DOHH2 (cell line): ENCODE measurements around the gene TMEM174.

Source experiments
- H3F3A ChIP-seq: fragments of 200-600 bp; sonication (generic), shearing (Covaris generic); 2 replicates; pipeline ENCODE4 v1.6.0; 2016; ENCODE audit warnings: antibody characterized with exemption, mild to moderate bottlenecking; ENCODE audit not compliant: control insufficient read depth, insufficient read depth
- H3K27ac ChIP-seq: fragments of 200-600 bp; sonication (generic); 2 replicates; pipeline ENCODE4 v1.5.1; 2014; ENCODE audit warnings: low read depth, mild to moderate bottlenecking, low read length, moderate library complexity
- H3K27me3 ChIP-seq: fragments of 200-600 bp; sonication (generic); 2 replicates; pipeline ENCODE4 v1.6.1; 2014; ENCODE audit warnings: mild to moderate bottlenecking, low read length, mixed read lengths; ENCODE audit not compliant: control insufficient read depth
- H3K36me3 ChIP-seq: fragments of 200-600 bp; sonication (generic); 2 replicates; pipeline ENCODE4 v1.6.1; 2014; ENCODE audit warnings: mild to moderate bottlenecking, low read length, moderate library complexity, mixed read lengths; ENCODE audit not compliant: control insufficient read depth
- H3K4me1 ChIP-seq: fragments of 200-600 bp; sonication (generic); 2 replicates; pipeline ENCODE4 v1.6.1; 2014; ENCODE audit warnings: mild to moderate bottlenecking, low read length, mixed read lengths; ENCODE audit not compliant: control insufficient read depth
- H3K4me2 ChIP-seq: fragments of 200-600 bp; sonication (generic); 2 replicates; pipeline ENCODE4 v1.6.0; 2014; ENCODE audit warnings: mild to moderate bottlenecking, low read length, moderate library complexity
- H3K4me3 ChIP-seq: fragments of 200-600 bp; sonication (generic); 2 replicates; pipeline ENCODE4 v1.5.1; 2014; ENCODE audit warnings: mild to moderate bottlenecking, low read length, mixed read lengths
- H3K79me2 ChIP-seq: fragments of 200-600 bp; sonication (generic); 2 replicates; pipeline ENCODE4 v1.6.1; 2014; ENCODE audit warnings: mild to moderate bottlenecking, low read length, mixed read lengths; ENCODE audit not compliant: control insufficient read depth
- H3K9me2 ChIP-seq: fragments of 200-600 bp; sonication (generic); replicated peaks from 2 replicates; pipeline ENCODE4 v1.6.1; 2014; ENCODE audit warnings: mild to moderate bottlenecking, low read length, mixed read lengths; ENCODE audit not compliant: control insufficient read depth
- H3K9me3 ChIP-seq: fragments of 200-600 bp; sonication (generic); 2 replicates; pipeline ENCODE4 v1.6.1; 2014; ENCODE audit warnings: antibody characterized with exemption, low read length, mixed read lengths; ENCODE audit not compliant: control insufficient read depth, insufficient read depth
- H4K20me1 ChIP-seq: fragments of 200-600 bp; sonication (generic); 2 replicates; pipeline ENCODE4 v1.6.0; 2014; ENCODE audit warnings: low read depth, mild to moderate bottlenecking, antibody characterized with exemption, low read length, moderate library complexity; ENCODE audit not compliant: control insufficient read depth, insufficient read depth
- CTCF ChIP-seq: fragments of 200-600 bp; sonication (generic); IDR thresholded peaks from one replicate; pipeline ENCODE4 v1.5.1; 2014; ENCODE audit warnings: antibody characterized with exemption, mild to moderate bottlenecking, low read depth, low read length; ENCODE audit not compliant: poor library complexity, severe bottlenecking
- EZH2phosphoT487 ChIP-seq: fragments of 200-600 bp; sonication (generic); IDR thresholded peaks from 2 replicates; pipeline ENCODE4 v1.6.1; 2017; ENCODE audit warnings: borderline replicate concordance, mild to moderate bottlenecking, antibody characterized with exemption, low read length, moderate library complexity, mixed read lengths

The TMEM174 gene

GRCh38 chr5:73221726-73222125 is 48.7 kb downstream of the TMEM174 start:
- no peaks in the 10 kb centered on the region for H3K79me2 ChIP-seq
- TF ChIP-seq EZH2phosphoT487 (no peak), CTCF (no peak)
- no peaks in the 10 kb centered on the region for H4K20me1 ChIP-seq
- H3K9me2 ChIP-seq, result no peaks in the 10 kb centered on the region
- H3K4me2 ChIP-seq, result no peak overlapping the region
- peaks cover 21% of the 10 kb centered on the region for H3K27me3 ChIP-seq
- H3F3A ChIP-seq, result no peaks in the 10 kb centered on the region
- H3K27ac ChIP-seq, result no peak overlapping the region
- no peak overlapping the region for H3K4me3 ChIP-seq
- H3K4me1 ChIP-seq, result no peaks in the 10 kb centered on the region
- no peaks in the 10 kb centered on the region for H3K36me3 ChIP-seq
- H3K9me3 ChIP-seq, result no peaks in the 10 kb centered on the region

- Histone ChIP-seq H3K9me2 (no peaks in the 10 kb centered on the region), H3K27ac (no peak overlapping the region), H3F3A (no peaks in the 10 kb centered on the region), H3K36me3 (no peaks in the 10 kb centered on the region), H3K4me2 (no peak overlapping the region), H4K20me1 (no peaks in the 10 kb centered on the region), H3K27me3 (peaks cover 21% of the 10 kb centered on the region), H3K4me1 (no peaks in the 10 kb centered on the region), H3K79me2 (no peaks in the 10 kb centered on the region), H3K9me3 (no peaks in the 10 kb centered on the region), H3K4me3 (no peak overlapping the region)
- TF ChIP-seq EZH2phosphoT487, result no peak
- TF ChIP-seq CTCF, result no peak
These were observed 49.2 kb downstream of the TMEM174 start for GRCh38 chr5:73222173-73222572.
